ENCODE measurements around the gene SARDH. TPM values are rescaled to one million over a fixed set of nuclear protein-coding genes. Genes with fewer than 3 reads are reported as not detected.
"Not testable (repeated sequence)": the region's sequence is repeated elsewhere in the genome, so short reads cannot be mapped to it uniquely, and the experiment has no call there.

SARDH gene
- total RNA-seq, 1 experiment from 2014 or later = 5.6 TPM

DNA sequence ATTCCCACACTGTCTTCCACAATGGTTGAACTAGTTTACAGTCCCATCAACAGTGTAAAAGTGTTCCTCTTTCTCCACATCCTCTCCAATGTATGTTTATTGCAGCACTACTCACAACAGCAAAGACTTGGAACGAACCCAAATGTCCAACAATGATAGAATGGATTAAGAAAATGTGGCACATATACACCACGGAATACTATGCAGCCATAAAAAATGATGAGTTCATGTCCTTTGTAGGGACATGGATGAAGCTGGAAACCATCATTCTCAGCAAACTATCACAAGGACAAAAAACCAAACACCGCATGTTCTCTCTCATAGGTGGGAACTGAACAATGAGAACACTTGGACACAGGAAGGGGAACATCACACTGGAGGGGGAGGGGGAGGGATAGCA is 28.1 kb upstream of the SARDH start:
- H3K9ac ChIP-seq (ENCODE audit: low read length); H3K27me3 ChIP-seq (ENCODE audit: insufficient read depth, low read length); H3K79me2 ChIP-seq (ENCODE audit: insufficient read depth, low read length); H4K20me1 ChIP-seq (ENCODE audit: insufficient read depth); H3K27ac ChIP-seq (ENCODE audit: low read depth, low read length); DNase-seq (ENCODE audit: low read depth, low spot score); BruUV-seq (replicated peaks); POLR2A ChIA-PET; H3K9me2 ChIP-seq (ENCODE audit: insufficient read depth); ATAC-seq; H3K4me2 ChIP-seq (ENCODE audit: low read length); H2AFZ ChIP-seq (ENCODE audit: low read depth, low read length, poor library complexity, severe bottlenecking); H3K4me3 ChIP-seq (replicated peaks in 1 of 2; ENCODE audit: low read depth in 1 of 2, low read length in 2 of 2); intact Hi-C loops (cut with micrococcal nuclease); H3K9me3 ChIP-seq (ENCODE audit: control insufficient read depth in 1 of 2, insufficient read depth in 1 of 2, low read depth in 1 of 2, low read length in 2 of 2); CTCF ChIA-PET; RAD21 ChIA-PET (ENCODE audit: low non-redundant PET in 1 of 2, low total read pairs in 2 of 2, uncharacterized antibody in 2 of 2, unreplicated experiment in 2 of 2); H3K4me1 ChIP-seq (ENCODE audit: control insufficient read depth in 1 of 2, insufficient read depth in 2 of 2, low read length in 2 of 2): not testable (repeated sequence)
- H3K36me3 ChIP-seq (ENCODE audit: control insufficient read depth in 1 of 2, insufficient read depth in 2 of 2, low read length in 2 of 2) = peaks cover 4 to 21% of the 10 kb centered on the region in 2 experiments; a peak in 3 of 4 replicates

DNA sequence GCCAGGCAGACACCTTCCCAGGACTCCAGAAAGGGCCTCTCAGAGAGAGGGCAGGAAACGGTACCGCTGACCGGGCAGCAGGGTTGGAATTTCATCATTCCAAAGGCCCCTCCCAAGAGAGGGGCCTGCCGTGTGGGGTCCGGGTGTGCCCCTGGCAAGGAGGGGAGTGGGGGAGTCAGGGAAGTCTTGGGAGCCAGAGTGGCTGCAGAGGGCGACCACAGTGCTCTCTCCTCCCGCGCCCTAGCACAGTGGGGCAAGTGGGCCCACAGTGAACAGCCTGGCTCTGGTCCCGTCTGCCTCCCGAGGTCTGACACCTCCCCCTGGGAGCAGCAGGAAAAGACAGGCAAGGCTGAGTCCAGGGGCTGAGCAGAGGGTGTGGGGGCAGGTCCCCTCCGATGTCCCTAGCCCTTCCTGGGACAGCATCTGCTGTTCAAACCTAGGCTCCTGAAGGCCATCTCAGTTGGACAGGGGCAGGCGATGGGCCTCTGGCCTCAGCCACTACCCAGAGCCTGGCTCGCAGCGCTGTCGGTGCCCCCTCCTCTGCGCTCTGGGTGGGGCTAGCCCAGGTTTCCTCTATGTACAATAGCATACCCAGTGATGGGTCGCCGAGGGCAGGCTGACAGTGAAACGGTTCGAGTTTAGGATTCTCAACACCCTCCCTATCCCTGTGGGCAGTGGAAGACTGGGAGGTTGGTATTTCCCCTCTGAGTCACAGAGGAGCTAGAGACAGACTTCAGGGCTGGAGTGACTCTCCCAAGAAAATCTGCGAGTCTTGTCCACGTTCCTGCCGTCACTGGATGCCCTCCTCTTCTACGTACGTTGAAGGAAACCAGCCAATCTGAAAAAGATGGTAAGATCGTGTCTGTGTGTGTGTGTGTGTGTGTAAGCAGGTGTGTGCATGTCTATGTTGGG is 25.4 kb upstream of the SARDH start:
- H4K20me1 ChIP-seq (ENCODE audit: insufficient read depth) = no peaks in the 10 kb centered on the region
- H3K9me3 ChIP-seq (ENCODE audit: control insufficient read depth in 1 of 2, insufficient read depth in 1 of 2, low read depth in 1 of 2, low read length in 2 of 2) = peaks cover 3 to 7% of the 10 kb centered on the region in 2 experiments; a peak in 2 of 4 replicates
- no peaks in the 10 kb centered on the region for H3K9me2 ChIP-seq (ENCODE audit: insufficient read depth)
- H2AFZ ChIP-seq (ENCODE audit: low read depth, low read length, poor library complexity, severe bottlenecking) = no peak overlapping the region
- no peak overlapping the region for H3K4me3 ChIP-seq (replicated peaks in 1 of 2; ENCODE audit: low read depth in 1 of 2, low read length in 2 of 2)
- no peak overlapping the region for H3K4me2 ChIP-seq (ENCODE audit: low read length)
- DNase-seq (ENCODE audit: low read depth, low spot score) (no peak), ATAC-seq (no peak)
- intact Hi-C loops (cut with micrococcal nuclease) = no loop called here
- no peak overlapping the region for H3K9ac ChIP-seq (ENCODE audit: low read length)
- H3K36me3 ChIP-seq (ENCODE audit: control insufficient read depth in 1 of 2, insufficient read depth in 2 of 2, low read length in 2 of 2) = peaks cover 4 to 15% of the 10 kb centered on the region in 2 experiments; a peak in 3 of 4 replicates
- ChIA-PET CTCF (no interaction called here), RAD21 (ENCODE audit: low non-redundant PET in 1 of 2, low total read pairs in 2 of 2, uncharacterized antibody in 2 of 2, unreplicated experiment in 2 of 2) (no interaction called here), POLR2A (no interaction called here)
- H3K4me1 ChIP-seq (ENCODE audit: control insufficient read depth in 1 of 2, insufficient read depth in 2 of 2, low read length in 2 of 2) = peaks cover 0 to 7% of the 10 kb centered on the region in 2 experiments; a peak in 1 of 4 replicates
- H3K79me2 ChIP-seq (ENCODE audit: insufficient read depth, low read length) = no peaks in the 10 kb centered on the region
- BruUV-seq (replicated peaks) = no TSS peak
- no peak overlapping the region for H3K27ac ChIP-seq (ENCODE audit: low read depth, low read length)
- no peaks in the 10 kb centered on the region for H3K27me3 ChIP-seq (ENCODE audit: insufficient read depth, low read length)
- TF ChIP-seq, protein P1, sequence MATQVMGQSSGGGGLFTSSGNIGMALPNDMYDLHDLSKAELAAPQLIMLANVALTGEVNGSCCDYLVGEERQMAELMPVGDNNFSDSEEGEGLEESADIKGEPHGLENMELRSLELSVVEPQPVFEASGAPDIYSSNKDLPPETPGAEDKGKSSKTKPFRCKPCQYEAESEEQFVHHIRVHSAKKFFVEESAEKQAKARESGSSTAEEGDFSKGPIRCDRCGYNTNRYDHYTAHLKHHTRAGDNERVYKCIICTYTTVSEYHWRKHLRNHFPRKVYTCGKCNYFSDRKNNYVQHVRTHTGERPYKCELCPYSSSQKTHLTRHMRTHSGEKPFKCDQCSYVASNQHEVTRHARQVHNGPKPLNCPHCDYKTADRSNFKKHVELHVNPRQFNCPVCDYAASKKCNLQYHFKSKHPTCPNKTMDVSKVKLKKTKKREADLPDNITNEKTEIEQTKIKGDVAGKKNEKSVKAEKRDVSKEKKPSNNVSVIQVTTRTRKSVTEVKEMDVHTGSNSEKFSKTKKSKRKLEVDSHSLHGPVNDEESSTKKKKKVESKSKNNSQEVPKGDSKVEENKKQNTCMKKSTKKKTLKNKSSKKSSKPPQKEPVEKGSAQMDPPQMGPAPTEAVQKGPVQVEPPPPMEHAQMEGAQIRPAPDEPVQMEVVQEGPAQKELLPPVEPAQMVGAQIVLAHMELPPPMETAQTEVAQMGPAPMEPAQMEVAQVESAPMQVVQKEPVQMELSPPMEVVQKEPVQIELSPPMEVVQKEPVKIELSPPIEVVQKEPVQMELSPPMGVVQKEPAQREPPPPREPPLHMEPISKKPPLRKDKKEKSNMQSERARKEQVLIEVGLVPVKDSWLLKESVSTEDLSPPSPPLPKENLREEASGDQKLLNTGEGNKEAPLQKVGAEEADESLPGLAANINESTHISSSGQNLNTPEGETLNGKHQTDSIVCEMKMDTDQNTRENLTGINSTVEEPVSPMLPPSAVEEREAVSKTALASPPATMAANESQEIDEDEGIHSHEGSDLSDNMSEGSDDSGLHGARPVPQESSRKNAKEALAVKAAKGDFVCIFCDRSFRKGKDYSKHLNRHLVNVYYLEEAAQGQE (IDR thresholded peaks at IDR 0.05; ENCODE audit: low read depth) = no peak
- TF ChIP-seq EZH2 (IDR thresholded peaks at IDR 0.05) (no peak), CEBPB (IDR thresholded peaks at IDR 0.05; ENCODE audit: low read depth) (no peak), RAD21 (IDR thresholded peaks at IDR 0.05; ENCODE audit: low read depth) (no peak), SIN3A (IDR thresholded peaks at IDR 0.05; ENCODE audit: low read depth) (no peak), EGR1 (IDR thresholded peaks at IDR 0.05; ENCODE audit: low read depth) (no peak), POLR2AphosphoS5 (IDR thresholded peaks at IDR 0.05; ENCODE audit: low read depth, low read length) (no peak), SRF (IDR thresholded peaks at IDR 0.05; ENCODE audit: low read depth) (no peak), POLR2A (IDR thresholded peaks at IDR 0.05; ENCODE audit: borderline replicate concordance, extremely low read depth, insufficient read depth, insufficient read length) (no peak), ZFX (IDR thresholded peaks at IDR 0.05) (no peak), CBX3 (IDR thresholded peaks at IDR 0.05; ENCODE audit: low read depth) (no peak), TCF7L2 (IDR thresholded peaks at IDR 0.05; ENCODE audit: borderline replicate concordance, extremely low read depth, insufficient read depth, insufficient read length) (no peak), ZNF274 (IDR thresholded peaks at IDR 0.05; ENCODE audit: low read depth, low read length) (no peak), ELF1 (IDR thresholded peaks at IDR 0.05; ENCODE audit: borderline replicate concordance, low read depth) (no peak)
- TF ChIP-seq, protein P2, sequence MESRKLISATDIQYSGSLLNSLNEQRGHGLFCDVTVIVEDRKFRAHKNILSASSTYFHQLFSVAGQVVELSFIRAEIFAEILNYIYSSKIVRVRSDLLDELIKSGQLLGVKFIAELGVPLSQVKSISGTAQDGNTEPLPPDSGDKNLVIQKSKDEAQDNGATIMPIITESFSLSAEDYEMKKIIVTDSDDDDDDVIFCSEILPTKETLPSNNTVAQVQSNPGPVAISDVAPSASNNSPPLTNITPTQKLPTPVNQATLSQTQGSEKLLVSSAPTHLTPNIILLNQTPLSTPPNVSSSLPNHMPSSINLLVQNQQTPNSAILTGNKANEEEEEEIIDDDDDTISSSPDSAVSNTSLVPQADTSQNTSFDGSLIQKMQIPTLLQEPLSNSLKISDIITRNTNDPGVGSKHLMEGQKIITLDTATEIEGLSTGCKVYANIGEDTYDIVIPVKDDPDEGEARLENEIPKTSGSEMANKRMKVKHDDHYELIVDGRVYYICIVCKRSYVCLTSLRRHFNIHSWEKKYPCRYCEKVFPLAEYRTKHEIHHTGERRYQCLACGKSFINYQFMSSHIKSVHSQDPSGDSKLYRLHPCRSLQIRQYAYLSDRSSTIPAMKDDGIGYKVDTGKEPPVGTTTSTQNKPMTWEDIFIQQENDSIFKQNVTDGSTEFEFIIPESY (IDR thresholded peaks at IDR 0.05; ENCODE audit: extremely low read depth, insufficient replicate concordance, low read length) = no peak

Measured in HCT116 (cell line).